Activated CD8-positive, alpha-beta memory T cell treated with anti-CD3 and anti-CD28 coated beads, Interleukin-2, amount 50 U/mL, for 48 hours (primary cell): ENCODE data around the gene AIF1.

ENCODE experiments used
- DNase-seq: peaks from one replicate; pipeline ENCODE4 v3.0.0-alpha.2; 2020

AIF1 gene

GRCh38 chr6:31664790-31665500 is 49.9 kb downstream of the AIF1 start, which contains the start of gene GPANK1:
Gene GPANK1, minus strand, starts transcription at chr6:31664997. Its CDS starts 519 bp downstream, at chr6:31664478.
- DNase-seq: peak; percentile 92

GRCh38 chr6:31665501-31666336 is 50.7 kb downstream of the AIF1 start, which contains the start of gene CSNK2B:
Gene CSNK2B, plus strand, starts transcription at chr6:31666080. Its CDS starts 752 bp downstream, at chr6:31666832.
- DNase-seq: peak; percentile 97

- peak; percentile 60 for DNase-seq
These were observed 51.4 kb downstream of the AIF1 start for GRCh38 chr6:31666337-31666965.
